ENCODE results near the gene MAPK4. TPM values are rescaled to one million over a fixed set of nuclear protein-coding genes. Genes with fewer than 3 reads are reported as not detected.

MAPK4 gene
- total and polyA plus RNA-seq, 2 donors from 2014 or later = 9.0 to 9.2 TPM

GRCh38 chr18:50737127-50737526 lies 177.2 kb downstream of the MAPK4 start:
- no peak overlapping the region for H3K9ac ChIP-seq (ENCODE audit: low read length in 3 of 3)
- no peaks in the 10 kb centered on the region for H3K4me1 ChIP-seq (ENCODE audit: control insufficient read depth in 2 of 3, insufficient read depth in 2 of 3, low read depth in 1 of 3, low read length in 3 of 3)
- intact Hi-C loops (cut with DNase I) = no loop called here
- no peaks in the 10 kb centered on the region for H3K36me3 ChIP-seq (ENCODE audit: control insufficient read depth in 2 of 3, insufficient read depth in 3 of 3, low read length in 3 of 3)
- FAIRE-seq (no peak), DNase-seq (no peak)
- no peak overlapping the region for H3K4me3 ChIP-seq (ENCODE audit: low read length in 3 of 3)
- no peaks in the 10 kb centered on the region for H3K9me3 ChIP-seq (ENCODE audit: control insufficient read depth in 2 of 3, insufficient read depth in 1 of 3, low read length in 3 of 3)
- no peaks in the 10 kb centered on the region for H3K27me3 ChIP-seq (ENCODE audit: control insufficient read depth, insufficient read depth, low read length)
- no peak overlapping the region for H3K27ac ChIP-seq (ENCODE audit: low read depth in 2 of 2, low read length in 2 of 2)
- TF ChIP-seq, protein P1, sequence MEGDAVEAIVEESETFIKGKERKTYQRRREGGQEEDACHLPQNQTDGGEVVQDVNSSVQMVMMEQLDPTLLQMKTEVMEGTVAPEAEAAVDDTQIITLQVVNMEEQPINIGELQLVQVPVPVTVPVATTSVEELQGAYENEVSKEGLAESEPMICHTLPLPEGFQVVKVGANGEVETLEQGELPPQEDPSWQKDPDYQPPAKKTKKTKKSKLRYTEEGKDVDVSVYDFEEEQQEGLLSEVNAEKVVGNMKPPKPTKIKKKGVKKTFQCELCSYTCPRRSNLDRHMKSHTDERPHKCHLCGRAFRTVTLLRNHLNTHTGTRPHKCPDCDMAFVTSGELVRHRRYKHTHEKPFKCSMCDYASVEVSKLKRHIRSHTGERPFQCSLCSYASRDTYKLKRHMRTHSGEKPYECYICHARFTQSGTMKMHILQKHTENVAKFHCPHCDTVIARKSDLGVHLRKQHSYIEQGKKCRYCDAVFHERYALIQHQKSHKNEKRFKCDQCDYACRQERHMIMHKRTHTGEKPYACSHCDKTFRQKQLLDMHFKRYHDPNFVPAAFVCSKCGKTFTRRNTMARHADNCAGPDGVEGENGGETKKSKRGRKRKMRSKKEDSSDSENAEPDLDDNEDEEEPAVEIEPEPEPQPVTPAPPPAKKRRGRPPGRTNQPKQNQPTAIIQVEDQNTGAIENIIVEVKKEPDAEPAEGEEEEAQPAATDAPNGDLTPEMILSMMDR (IDR thresholded peaks at IDR 0.05; ENCODE audit: borderline replicate concordance, extremely low read depth, insufficient read depth) = no peak

DNA sequence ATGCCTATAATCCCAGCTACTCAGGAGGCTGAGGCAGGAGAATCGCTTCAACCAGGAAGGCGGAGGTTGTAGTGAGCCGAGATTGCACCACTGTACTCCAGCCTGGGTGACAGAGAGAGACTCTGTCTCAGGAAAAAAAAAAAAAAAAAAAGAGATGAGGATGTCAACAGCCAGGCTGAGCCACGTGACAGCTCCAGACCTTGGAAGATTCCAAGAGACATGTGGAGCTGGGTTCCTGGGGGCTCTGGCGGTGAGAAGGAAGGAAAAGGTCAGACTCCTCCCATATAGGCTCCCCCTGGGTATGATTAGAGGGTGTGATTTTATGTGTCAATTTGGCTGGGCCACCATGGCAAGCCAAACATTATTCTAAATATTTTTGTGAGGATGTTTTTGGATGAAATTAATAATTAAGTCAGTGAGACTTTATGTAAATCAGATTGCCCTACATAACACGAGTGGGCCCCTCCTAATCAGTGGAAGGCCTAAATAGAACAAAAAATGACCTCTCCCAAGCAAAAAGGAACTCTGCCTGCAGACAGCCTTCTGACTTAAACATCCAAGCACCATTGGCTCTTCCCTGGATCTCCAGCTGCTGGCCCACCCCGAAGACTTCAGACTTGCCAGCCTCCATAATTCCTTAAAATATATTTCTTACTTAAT lies 178.3 kb downstream of the MAPK4 start:
- H3K9ac ChIP-seq (ENCODE audit: low read length in 3 of 3) = no peak overlapping the region
- H3K4me3 ChIP-seq (ENCODE audit: low read length in 3 of 3) = no peak overlapping the region
- FAIRE-seq = no peak
- no peaks in the 10 kb centered on the region for H3K27me3 ChIP-seq (ENCODE audit: control insufficient read depth, insufficient read depth, low read length)
- H3K27ac ChIP-seq (ENCODE audit: low read depth in 2 of 2, low read length in 2 of 2) = no peak overlapping the region
- H3K36me3 ChIP-seq (ENCODE audit: control insufficient read depth in 2 of 3, insufficient read depth in 3 of 3, low read length in 3 of 3) = no peaks in the 10 kb centered on the region
- DNase-seq = no peak
- no peaks in the 10 kb centered on the region for H3K4me1 ChIP-seq (ENCODE audit: control insufficient read depth in 2 of 3, insufficient read depth in 2 of 3, low read depth in 1 of 3, low read length in 3 of 3)
- H3K9me3 ChIP-seq (ENCODE audit: control insufficient read depth in 2 of 3, insufficient read depth in 1 of 3, low read length in 3 of 3) = no peaks in the 10 kb centered on the region
- TF ChIP-seq, protein P1 (IDR thresholded peaks at IDR 0.05; ENCODE audit: borderline replicate concordance, extremely low read depth, insufficient read depth) = no peak
- intact Hi-C loops (cut with DNase I) = no loop called here

DNA sequence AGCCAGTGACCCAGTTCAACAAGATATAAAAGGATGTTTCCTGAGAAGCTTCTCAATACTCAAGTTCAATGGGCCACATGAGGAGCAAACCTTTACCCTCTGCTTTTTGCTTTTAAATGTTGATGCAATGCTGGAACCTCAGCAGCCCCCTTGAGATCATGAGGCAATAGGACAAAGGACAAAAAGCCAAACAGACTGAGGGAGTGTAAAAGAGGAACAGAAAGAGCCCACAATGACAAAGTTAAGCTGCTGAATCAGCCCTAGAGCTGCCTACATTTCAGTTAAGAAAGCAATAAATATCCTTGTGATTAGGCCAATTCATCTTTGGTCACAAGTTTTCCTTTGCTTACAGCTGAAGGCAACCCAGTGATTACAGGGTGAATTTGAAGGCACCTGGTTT lies 183.1 kb downstream of the MAPK4 start:
- H3K4me1 ChIP-seq (ENCODE audit: control insufficient read depth in 2 of 3, insufficient read depth in 2 of 3, low read depth in 1 of 3, low read length in 3 of 3) = no peaks in the 10 kb centered on the region
- H3K4me3 ChIP-seq (ENCODE audit: low read length in 3 of 3) = no peak overlapping the region
- no peak for FAIRE-seq
- DNase-seq = no peak
- H3K9ac ChIP-seq (ENCODE audit: low read length in 3 of 3) = no peak overlapping the region
- H3K36me3 ChIP-seq (ENCODE audit: control insufficient read depth in 2 of 3, insufficient read depth in 3 of 3, low read length in 3 of 3) = no peaks in the 10 kb centered on the region
- no peaks in the 10 kb centered on the region for H3K27me3 ChIP-seq (ENCODE audit: control insufficient read depth, insufficient read depth, low read length)
- intact Hi-C loops (cut with DNase I) = no loop called here
- H3K9me3 ChIP-seq (ENCODE audit: control insufficient read depth in 2 of 3, insufficient read depth in 1 of 3, low read length in 3 of 3) = no peaks in the 10 kb centered on the region
- TF ChIP-seq, protein P1 (IDR thresholded peaks at IDR 0.05; ENCODE audit: borderline replicate concordance, extremely low read depth, insufficient read depth) = no peak
- H3K27ac ChIP-seq (ENCODE audit: low read depth in 2 of 2, low read length in 2 of 2) = no peak overlapping the region

DNA sequence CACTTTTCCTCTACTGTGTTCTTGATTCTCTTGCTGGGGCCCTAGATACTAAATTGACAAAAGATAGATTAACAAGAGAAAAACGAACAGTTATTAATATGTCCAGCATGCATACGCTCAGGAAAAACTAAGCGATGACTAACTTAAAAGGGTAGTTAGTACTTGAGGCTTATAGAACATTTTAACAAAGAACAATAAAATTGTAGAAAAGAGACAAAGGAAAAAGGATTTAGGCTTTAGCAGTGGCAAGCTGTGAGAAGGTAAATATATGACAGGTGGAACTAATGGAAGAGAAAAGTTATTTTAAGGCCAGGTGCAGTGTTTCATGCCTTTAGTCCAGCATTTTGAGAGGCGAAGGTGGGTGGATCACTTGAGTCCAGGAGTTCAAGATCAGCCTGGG lies 184.4 kb downstream of the MAPK4 start:
- Histone ChIP-seq H3K36me3 (ENCODE audit: control insufficient read depth in 2 of 3, insufficient read depth in 3 of 3, low read length in 3 of 3) (no peaks in the 10 kb centered on the region), H3K27ac (ENCODE audit: low read depth in 2 of 2, low read length in 2 of 2) (no peak overlapping the region), H3K9me3 (ENCODE audit: control insufficient read depth in 2 of 3, insufficient read depth in 1 of 3, low read length in 3 of 3) (no peaks in the 10 kb centered on the region), H3K4me1 (ENCODE audit: control insufficient read depth in 2 of 3, insufficient read depth in 2 of 3, low read depth in 1 of 3, low read length in 3 of 3) (peaks cover 0 to 3% (median 0%) of the 10 kb centered on the region in 3 donors), H3K9ac (ENCODE audit: low read length in 3 of 3) (no peak overlapping the region), H3K4me3 (ENCODE audit: low read length in 3 of 3) (no peak overlapping the region), H3K27me3 (ENCODE audit: control insufficient read depth, insufficient read depth, low read length) (no peaks in the 10 kb centered on the region)
- TF ChIP-seq, protein P1 (IDR thresholded peaks at IDR 0.05; ENCODE audit: borderline replicate concordance, extremely low read depth, insufficient read depth) = no peak
- intact Hi-C loops (cut with DNase I) = no loop called here
- DNase-seq (no peak), FAIRE-seq (no peak)
